Astrocyte (in vitro differentiated cells and primary cell): ENCODE results near the gene SLC26A6. TPM values are rescaled to one million over a fixed set of nuclear protein-coding genes. Genes with fewer than 3 reads are reported as not detected.

Source experiments
- DNase-seq: peaks from one replicate; pipeline ENCODE4 v3.0.0-alpha.2; 2010; ENCODE audit warnings: low read depth
- FAIRE-seq: peaks from 2 replicates; lab custom pipeline; 2011; peaks lifted over from hg19 to GRCh38; lab: Jason Lieb, UNC
- H2AFZ ChIP-seq: 2 replicates; pipeline ENCODE4 v1.6.0; 2012; ENCODE audit warnings: low read depth, low read length, inconsistent platforms
- H3K27ac ChIP-seq: 2 replicates; pipeline ENCODE4 v1.5.1; 2011; ENCODE audit warnings: low read depth, low read length, inconsistent platforms
- H3K27me3 ChIP-seq: 2 replicates; pipeline ENCODE4 v1.6.0; 2011; ENCODE audit warnings: low read length, inconsistent platforms; ENCODE audit not compliant: insufficient read depth
- H3K36me3 ChIP-seq: 2 replicates; pipeline ENCODE4 v1.5.1; 2011; ENCODE audit warnings: low read length, inconsistent platforms; ENCODE audit not compliant: insufficient read depth
- H3K4me1 ChIP-seq: 2 replicates; pipeline ENCODE4 v1.5.1; 2011; ENCODE audit warnings: low read length, inconsistent platforms; ENCODE audit not compliant: insufficient read depth
- H3K4me2 ChIP-seq: 2 replicates; pipeline ENCODE4 v1.6.0; 2012; ENCODE audit warnings: low read length, inconsistent platforms
- H3K4me3 ChIP-seq: 2 replicates; pipeline ENCODE4 v1.5.1; 2011; ENCODE audit warnings: low read depth, mild to moderate bottlenecking, low read length, inconsistent platforms; ENCODE audit not compliant: insufficient read depth
- H3K79me2 ChIP-seq: 2 replicates; pipeline ENCODE4 v1.6.0; 2012; ENCODE audit warnings: mild to moderate bottlenecking, low read length, inconsistent platforms; ENCODE audit not compliant: insufficient read depth
- H3K9ac ChIP-seq: 2 replicates; pipeline ENCODE4 v1.6.0; 2012; ENCODE audit warnings: mild to moderate bottlenecking, low read length, inconsistent platforms
- H3K9me3 ChIP-seq: 2 replicates; pipeline ENCODE4 v1.5.1; 2012; ENCODE audit warnings: low read depth, mild to moderate bottlenecking, low read length, inconsistent platforms; ENCODE audit not compliant: insufficient read depth
- H4K20me1 ChIP-seq: 2 replicates; pipeline ENCODE4 v1.6.0; 2012; ENCODE audit warnings: low read length, inconsistent platforms; ENCODE audit not compliant: insufficient read depth
- H3K27ac Mint-ChIP-seq: one replicate; pipeline ENCODE4 v1.8.0; 2021; ENCODE audit warnings: mild to moderate bottlenecking, mixed read lengths; ENCODE audit not compliant: unreplicated experiment
- H3K27me3 Mint-ChIP-seq: one replicate; pipeline ENCODE4 v1.8.0; 2021; ENCODE audit warnings: low read depth, mixed read lengths; ENCODE audit not compliant: unreplicated experiment
- H3K36me3 Mint-ChIP-seq: one replicate; pipeline ENCODE4 v1.8.0; 2021; ENCODE audit warnings: low read depth, mixed read lengths; ENCODE audit not compliant: unreplicated experiment
- H3K4me1 Mint-ChIP-seq: one replicate; pipeline ENCODE4 v1.8.0; 2021; ENCODE audit warnings: low read depth, mixed read lengths; ENCODE audit not compliant: unreplicated experiment
- H3K4me3 Mint-ChIP-seq: one replicate; pipeline ENCODE4 v1.8.0; 2021; ENCODE audit warnings: mild to moderate bottlenecking, moderate library complexity, mixed read lengths; ENCODE audit not compliant: unreplicated experiment
- H3K9me3 Mint-ChIP-seq: one replicate; pipeline ENCODE4 v1.8.0; 2021; ENCODE audit warnings: mild to moderate bottlenecking, mixed read lengths; ENCODE audit not compliant: unreplicated experiment
- CTCF ChIP-seq: IDR thresholded peaks from 2 replicates; pipeline ENCODE4 v1.5.1; 2011; ENCODE audit warnings: low read depth, mild to moderate bottlenecking, inconsistent platforms, low read length, moderate library complexity; ENCODE audit not compliant: insufficient read depth
- EZH2 ChIP-seq: IDR thresholded peaks from 2 replicates; pipeline ENCODE4 v1.6.1; 2012; ENCODE audit warnings: mild to moderate bottlenecking, low read length, inconsistent platforms; ENCODE audit not compliant: insufficient read depth
- total RNA-seq: library from RNA; stranded (reverse); gene quantifications from 2 replicates; pipeline ENCODE4 v1.2.1, GENCODE V29; 2021

The SLC26A6 gene
- total RNA-seq, 1 donor from 2014 or later, result 32.0 TPM

GRCh38 chr3:48678056-48678455 lies 42.8 kb upstream of the SLC26A6 start:
- Mint-ChIP-seq H3K27ac (no peak overlapping the region), H3K9me3 (no peaks in the 10 kb centered on the region), H3K36me3 (peaks cover 46% of the 10 kb centered on the region), H3K4me1 (peaks cover under 1% of the 10 kb centered on the region), H3K27me3 (no peaks in the 10 kb centered on the region), H3K4me3 (no peak overlapping the region)
- FAIRE-seq (no peak), DNase-seq (peak; percentile 42)
- Histone ChIP-seq H3K4me1 (peaks cover under 1% of the 10 kb centered on the region), H2AFZ (no peak overlapping the region), H3K9me3 (no peaks in the 10 kb centered on the region), H4K20me1 (no peaks in the 10 kb centered on the region), H3K79me2 (no peaks in the 10 kb centered on the region), H3K9ac (no peak overlapping the region), H3K27ac (no peak overlapping the region), H3K4me3 (no peak overlapping the region), H3K27me3 (no peaks in the 10 kb centered on the region), H3K4me2 (no peak overlapping the region), H3K36me3 (peaks cover 11% of the 10 kb centered on the region)
- no peak for TF ChIP-seq EZH2
- TF ChIP-seq CTCF, result no peak

GRCh38 chr3:48674505-48674904 lies 39.2 kb upstream of the SLC26A6 start:
- Histone ChIP-seq H2AFZ (no peak overlapping the region), H3K4me3 (no peak overlapping the region), H3K27ac (no peak overlapping the region), H3K4me2 (no peak overlapping the region), H3K36me3 (peaks cover under 1% of the 10 kb centered on the region), H3K4me1 (no peaks in the 10 kb centered on the region), H3K27me3 (no peaks in the 10 kb centered on the region), H3K9me3 (no peaks in the 10 kb centered on the region), H3K79me2 (no peaks in the 10 kb centered on the region), H4K20me1 (no peaks in the 10 kb centered on the region), H3K9ac (no peak overlapping the region)
- Mint-ChIP-seq H3K4me3 (no peak overlapping the region), H3K4me1 (no peaks in the 10 kb centered on the region), H3K27ac (no peak overlapping the region), H3K36me3 (peaks cover 41% of the 10 kb centered on the region), H3K9me3 (no peaks in the 10 kb centered on the region), H3K27me3 (no peaks in the 10 kb centered on the region)
- no peak for DNase-seq
- TF ChIP-seq EZH2 (no peak), CTCF (no peak)
- no peak for FAIRE-seq

- H3K4me2 ChIP-seq, result no peak overlapping the region
- DNase-seq (no peak), FAIRE-seq (no peak)
- no peaks in the 10 kb centered on the region for H3K79me2 ChIP-seq
- TF ChIP-seq CTCF (no peak), EZH2 (no peak)
- no peak overlapping the region for H2AFZ ChIP-seq
- no peaks in the 10 kb centered on the region for H3K27me3 ChIP-seq
- H3K36me3 ChIP-seq, result no peaks in the 10 kb centered on the region
- no peaks in the 10 kb centered on the region for H3K9me3 Mint-ChIP-seq
- H3K27ac Mint-ChIP-seq, result no peak overlapping the region
- no peak overlapping the region for H3K4me3 ChIP-seq
- peaks cover 28% of the 10 kb centered on the region for H3K36me3 Mint-ChIP-seq
- no peaks in the 10 kb centered on the region for H3K9me3 ChIP-seq
- H3K27me3 Mint-ChIP-seq, result no peaks in the 10 kb centered on the region
- H4K20me1 ChIP-seq, result no peaks in the 10 kb centered on the region
- H3K4me3 Mint-ChIP-seq, result no peak overlapping the region
- H3K4me1 Mint-ChIP-seq, result no peaks in the 10 kb centered on the region
- no peak overlapping the region for H3K27ac ChIP-seq
- H3K4me1 ChIP-seq, result no peaks in the 10 kb centered on the region
- H3K9ac ChIP-seq, result no peak overlapping the region
Observed at GRCh38 chr3:48672522-48672921, 37.3 kb upstream of the SLC26A6 start.
